ENCODE data around the gene SH3GLB1.

SH3GLB1 gene

DNA sequence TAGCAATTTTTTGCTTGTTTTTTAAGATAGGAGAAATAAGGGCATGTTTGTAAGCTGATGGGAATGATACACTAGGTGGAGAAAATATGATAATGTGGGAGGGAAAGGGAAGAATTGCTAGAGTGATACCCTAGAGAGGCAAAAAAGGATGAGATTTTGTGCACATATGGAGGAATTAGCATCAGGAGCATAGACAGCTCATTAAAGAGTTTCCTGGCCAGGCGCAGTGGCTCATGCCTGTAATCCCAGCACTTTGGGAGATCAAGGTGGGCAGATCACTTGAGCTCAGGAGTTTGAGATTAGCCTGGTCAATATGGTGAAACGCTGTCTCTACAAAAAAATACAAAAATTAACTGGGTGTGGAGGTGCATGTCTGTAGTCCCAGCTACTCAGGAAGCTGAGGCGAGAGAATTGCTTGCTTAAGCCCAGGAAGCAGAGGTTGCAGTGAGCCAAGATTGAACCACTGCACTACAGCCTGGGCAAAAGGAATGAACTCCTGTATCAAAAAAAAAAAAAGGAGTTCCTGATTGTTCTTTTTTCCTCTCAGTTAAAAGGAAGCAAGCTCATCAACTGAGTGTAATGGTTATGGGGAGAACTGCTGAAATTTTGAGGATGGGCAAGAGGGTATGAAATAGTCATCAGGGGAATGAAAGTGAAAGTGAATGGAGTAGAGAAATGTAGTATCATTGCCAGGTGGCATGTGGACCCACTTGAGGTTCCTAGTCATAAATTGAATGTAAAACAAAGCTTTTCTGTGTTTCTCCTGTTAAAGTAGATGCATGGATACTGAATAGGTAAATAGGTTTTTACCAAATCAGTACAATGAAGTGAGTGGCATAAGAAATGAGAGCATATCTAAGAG, 35.5 kb downstream of the SH3GLB1 start:
- no peak for DNase-seq

DNA sequence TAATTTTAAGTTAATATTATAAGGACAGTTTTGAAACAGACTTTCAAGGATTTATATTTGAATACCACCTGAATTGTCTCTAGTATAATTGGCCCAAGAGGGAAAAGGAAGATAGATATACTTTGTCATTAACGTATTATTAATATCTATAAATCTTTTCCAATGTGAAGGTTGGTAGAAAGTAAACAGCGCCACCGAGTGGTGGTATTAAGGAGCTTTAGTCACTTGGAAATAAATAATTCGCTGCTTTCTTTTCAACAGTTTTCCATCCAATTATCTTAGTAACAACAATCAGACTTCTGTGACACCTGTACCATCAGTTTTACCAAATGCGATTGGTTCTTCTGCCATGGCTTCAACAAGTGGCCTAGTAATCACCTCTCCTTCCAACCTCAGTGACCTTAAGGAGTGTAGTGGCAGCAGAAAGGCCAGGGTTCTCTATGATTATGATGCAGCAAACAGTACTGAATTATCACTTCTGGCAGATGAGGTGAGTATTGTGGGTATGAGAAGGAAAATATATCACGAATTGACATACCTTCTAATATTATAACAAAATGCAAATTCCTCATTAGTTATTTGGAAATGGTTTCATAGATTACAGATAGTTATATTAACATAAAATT, 37.7 kb downstream of the SH3GLB1 start:
- DNase-seq, result peak; percentile 5 to 32

GRCh38 chr1:86747304-86747703, 42.9 kb downstream of the SH3GLB1 start:
- no peak for DNase-seq

DNA sequence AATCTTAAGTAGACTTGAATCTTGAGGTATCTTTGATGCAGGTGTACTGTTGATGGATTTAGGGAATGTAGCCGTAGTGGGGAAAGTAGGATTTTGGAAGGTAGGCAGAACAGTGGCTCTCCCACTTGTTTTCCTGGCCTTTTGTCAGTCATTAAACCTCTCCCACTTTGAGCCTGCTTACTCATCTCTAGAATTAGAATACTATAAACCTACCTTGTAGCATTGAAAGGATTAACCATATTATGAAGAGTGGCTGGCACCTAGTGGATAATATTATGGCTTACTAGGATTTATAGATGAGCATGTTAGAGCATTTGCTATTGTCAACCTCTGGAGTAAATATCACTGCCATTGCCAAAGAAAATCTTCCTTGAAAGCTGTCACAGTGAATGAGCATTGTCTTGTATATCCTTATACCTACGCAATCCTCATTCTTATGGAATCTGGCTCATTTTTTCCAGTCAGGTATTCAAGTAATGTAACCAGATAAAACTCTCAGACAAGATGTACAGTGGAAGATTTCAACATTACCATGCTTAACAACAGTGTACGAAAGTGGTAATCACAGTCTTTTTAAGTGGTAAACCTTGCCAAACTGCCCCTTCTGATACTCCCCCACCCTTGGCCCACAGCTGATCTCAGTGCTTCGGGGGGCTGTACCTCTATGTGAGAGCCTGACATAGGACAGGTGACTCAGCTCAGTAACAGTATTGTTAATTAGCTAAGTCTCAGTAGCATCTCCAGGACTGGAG, 44.4 kb downstream of the SH3GLB1 start:
- DNase-seq, result no peak

- no peak for DNase-seq
Observed at GRCh38 chr1:86750076-86750475, 45.7 kb downstream of the SH3GLB1 start.

GRCh38 chr1:86750530-86750929, 46.2 kb downstream of the SH3GLB1 start:
- DNase-seq, result no peak

DNA sequence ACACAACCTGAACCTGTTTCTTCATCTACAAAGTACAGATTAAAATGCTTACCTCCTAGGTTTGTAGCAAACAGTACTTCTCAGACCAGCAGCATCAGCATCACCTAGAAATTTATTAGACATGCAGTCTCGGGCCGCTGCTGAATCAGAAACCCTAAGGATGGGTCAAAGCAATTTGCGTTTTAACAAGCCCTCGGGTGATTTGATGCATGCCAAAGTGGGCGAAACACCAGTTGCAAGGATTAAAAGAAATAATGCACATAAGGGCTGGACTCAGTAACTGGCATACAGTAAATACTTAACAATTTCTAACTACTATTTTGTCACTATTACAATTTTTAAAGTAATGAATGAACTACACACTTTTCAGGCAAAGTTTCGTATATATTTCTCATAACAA, 47.5 kb downstream of the SH3GLB1 start:
- no peak for DNase-seq

GRCh38 chr1:86753700-86754099, 49.3 kb downstream of the SH3GLB1 start:
- peak in 1 of 2 experiments; percentile 49 for DNase-seq

- no peak for DNase-seq
Observed at GRCh38 chr1:86754265-86754974, 50.0 kb downstream of the SH3GLB1 start.

DNA sequence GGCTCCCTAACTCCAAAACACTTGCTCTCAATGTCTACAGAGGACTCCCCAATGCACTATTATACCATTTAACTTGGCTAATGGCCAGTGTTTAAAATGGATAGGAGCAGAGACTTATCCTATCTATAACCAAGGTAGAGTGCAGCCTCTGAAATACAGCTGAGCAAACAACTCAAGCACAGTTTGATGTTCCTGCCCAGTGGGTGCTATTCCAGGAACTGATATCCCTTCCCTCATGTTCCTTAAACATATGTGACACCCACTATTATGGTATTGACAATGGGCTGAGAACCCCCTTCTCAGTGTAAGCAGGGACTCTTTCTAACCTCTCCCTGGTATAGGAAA, 51.7 kb downstream of the SH3GLB1 start:
- no peak for DNase-seq

- DNase-seq, result no peak
Observed at GRCh38 chr1:86757272-86757984, 53.1 kb downstream of the SH3GLB1 start.

DNA sequence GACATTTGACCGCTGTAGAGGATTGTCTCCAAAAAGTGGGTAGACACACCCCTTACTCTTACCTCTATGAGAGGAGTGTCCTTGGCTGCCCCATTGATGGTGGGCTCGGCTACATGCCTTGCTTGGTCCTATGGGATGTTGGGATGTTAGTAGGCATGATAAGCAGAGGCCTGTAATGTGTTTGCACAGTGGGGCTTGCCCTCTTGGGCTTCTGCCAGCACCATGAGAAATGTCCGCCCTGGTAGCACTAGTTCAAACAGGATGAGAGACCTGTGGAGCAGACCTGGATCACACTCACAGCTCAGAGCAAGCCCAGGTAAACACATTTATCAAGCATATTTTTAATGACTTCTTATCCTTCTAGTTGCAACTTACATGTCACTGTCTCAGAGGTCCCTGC, 54.2 kb downstream of the SH3GLB1 start:
- DNase-seq, result no peak

GRCh38 chr1:86760199-86760598, 55.8 kb downstream of the SH3GLB1 start:
- DNase-seq, result no peak

- peak; percentile 92 to 93 for DNase-seq
Observed at GRCh38 chr1:86762336-86762735, 58.0 kb downstream of the SH3GLB1 start.

- no peak for DNase-seq
Observed at GRCh38 chr1:86764523-86764922, 60.1 kb downstream of the SH3GLB1 start.

DNA sequence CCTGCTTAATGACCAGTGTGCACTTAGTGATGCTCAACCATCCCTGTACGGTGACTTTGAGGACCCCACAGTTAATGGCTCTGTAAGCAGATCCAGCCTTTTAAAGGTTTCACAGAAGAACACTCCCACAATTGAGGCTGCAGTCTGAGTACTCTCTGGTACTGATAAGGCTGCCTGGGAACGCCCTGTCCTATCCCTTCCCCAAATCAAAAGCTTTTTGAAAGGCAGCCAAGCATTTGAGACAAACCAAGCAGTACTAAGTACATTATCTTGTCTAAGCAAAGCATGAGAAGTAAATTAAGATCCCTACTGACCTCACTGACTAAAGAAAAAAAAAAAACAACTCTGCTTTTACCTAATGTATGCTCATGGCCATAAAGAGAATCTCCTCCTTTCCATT, 60.7 kb downstream of the SH3GLB1 start:
- no peak for DNase-seq

DNA sequence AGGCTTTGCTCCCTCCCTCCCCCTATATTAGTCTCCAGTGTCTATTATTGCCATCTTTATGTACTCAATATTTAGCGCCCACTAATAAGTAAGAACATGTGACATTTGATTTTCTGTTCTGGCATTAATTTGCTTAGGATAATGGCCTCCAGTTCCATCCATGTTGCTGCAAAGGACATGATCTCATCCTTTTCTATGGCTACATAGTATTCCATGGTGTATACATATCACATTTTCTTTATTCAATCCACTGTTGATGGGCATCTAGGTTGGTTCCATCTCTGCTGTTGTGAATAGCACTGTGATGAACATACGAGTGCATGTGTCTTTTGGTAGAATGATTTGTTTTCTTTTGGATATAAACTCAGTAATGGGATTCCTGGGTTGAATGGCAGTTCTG, 61.3 kb downstream of the SH3GLB1 start:
- DNase-seq, result no peak

GRCh38 chr1:86768554-86768953, 64.2 kb downstream of the SH3GLB1 start:
- DNase-seq, result no peak

- no peak for DNase-seq
Observed at GRCh38 chr1:86769065-86769464, 64.7 kb downstream of the SH3GLB1 start.

DNA sequence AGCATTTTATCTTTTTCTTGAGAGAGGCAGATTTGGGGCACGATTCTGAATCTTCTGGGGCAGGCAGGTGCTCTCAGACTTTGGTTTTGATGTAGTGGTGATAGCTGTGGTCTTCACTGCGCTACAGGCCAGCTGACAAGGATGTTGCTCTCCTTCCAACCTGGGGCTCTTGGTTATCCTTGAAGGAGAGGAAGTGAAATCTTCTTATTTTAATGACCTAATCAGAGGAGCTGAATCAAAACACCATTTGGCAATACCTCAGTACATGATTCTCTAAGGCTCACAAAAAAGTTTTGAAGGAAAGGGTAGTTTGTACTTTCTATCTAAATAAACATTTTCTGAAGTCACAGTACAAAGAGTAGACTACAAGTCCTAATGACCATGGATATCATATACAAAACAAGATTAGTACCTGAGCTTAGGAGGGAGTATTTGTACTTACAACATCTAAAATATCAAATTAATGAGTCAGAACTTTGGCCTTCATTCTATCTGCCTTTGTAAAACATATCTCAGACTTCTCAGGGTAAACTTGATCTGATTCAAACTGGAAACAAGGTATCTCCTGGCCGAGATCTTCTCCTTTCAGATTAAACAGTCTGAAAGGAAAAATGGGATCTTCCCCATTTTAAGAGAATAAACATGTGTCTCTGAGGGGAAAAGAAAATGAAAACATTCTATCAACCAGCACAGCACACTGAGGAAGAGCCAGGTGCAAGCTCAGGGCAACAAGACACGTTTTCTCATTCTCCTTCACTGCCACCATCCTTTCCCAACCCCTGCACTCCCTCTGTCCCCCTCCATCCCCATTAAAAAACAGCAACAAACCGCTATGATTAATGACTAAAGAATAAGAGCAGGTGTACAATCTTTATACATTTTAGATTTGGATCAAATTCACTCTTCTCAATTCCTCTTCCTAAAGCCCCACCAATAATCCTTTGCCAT, 69.2 kb downstream of the SH3GLB1 start:
- no peak for DNase-seq

Measured in NCI-H526 (cell line).